Retina (tissue), 1 donor: ENCODE data around the gene RNASE8.

Source experiments
- DNase-seq: peaks from one replicate; pipeline ENCODE4 v3.0.0-alpha.2; 2016

The RNASE8 gene

DNA sequence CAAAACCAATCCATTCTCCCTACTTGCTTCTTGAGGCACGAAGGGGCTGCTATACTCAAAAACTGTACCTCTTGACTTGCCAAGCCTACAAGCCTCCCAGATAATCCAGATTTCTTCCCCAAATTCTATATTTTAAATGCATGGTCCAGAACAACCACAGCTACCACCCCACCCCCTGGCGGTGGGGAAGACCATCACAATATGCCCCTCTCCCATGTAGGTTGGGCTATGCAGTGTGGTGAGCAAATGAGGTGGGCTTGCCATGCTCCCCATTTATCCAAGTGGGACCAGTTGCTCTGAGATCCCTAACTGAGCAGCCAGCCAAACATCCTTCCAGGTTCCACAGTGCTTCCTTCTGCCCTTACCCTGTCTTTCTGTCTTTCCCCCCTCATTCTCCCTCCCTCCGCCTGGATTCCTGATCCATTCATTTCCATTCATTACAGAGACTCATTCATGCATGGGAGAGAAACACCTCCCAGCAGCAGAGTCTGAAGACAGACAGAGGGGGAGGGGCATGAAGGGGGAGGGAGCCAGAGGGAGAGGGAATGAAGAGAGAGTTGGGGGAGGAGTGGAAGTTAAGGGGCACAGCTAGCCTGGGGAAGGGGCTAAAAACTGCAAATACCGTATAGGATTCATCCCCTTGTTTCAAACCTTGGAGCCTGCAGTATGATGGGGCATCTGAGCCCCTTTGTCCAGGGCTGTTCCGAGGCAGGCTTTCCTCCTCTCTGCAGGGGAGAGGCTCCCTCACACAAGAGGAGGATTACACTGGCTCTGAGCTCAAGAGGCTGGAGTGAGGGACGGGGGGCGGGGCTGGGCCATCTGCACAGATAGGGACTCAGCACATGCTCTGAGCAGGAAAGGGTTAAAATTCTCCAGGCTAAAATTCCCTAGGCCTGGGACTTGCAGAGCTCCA is 36.4 kb downstream of the RNASE8 start:
- DNase-seq, result peak; percentile 93

DNA sequence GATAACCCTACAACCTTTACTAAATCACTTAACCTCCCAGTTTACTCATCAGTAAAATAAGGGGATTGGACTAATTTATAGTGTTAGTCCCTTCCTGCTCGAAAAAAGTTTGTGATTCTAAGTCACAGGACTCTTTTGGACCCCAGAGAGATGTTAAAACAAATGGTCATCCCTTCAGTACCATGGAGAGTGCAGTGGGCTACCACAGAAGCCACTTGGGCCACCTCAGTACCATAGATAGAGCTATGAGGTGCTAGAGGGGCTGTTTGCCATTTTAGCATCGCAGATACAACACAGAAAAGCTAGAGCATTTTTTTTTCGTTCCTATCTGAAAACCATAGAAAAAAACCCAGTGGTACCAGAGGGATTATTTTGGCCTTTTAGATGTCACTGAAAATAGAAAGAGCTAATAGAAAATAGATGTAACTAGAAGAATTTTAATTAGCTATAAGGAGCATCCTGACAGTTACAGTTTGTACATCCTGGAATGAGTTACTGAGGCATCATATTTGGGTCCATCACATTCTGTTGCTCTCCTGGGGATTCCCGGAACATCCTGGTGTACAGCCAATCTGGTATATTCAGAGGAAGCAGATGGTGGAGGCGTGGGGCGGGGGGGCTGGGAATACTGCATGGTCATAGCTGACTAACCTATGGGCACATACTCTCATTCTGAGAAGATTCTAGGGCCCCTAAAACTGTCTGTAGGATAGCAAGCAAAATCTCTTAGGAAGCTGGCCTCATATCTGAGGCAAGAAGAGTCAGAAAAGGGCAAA is 38.0 kb downstream of the RNASE8 start:
- DNase-seq, result no peak

DNA sequence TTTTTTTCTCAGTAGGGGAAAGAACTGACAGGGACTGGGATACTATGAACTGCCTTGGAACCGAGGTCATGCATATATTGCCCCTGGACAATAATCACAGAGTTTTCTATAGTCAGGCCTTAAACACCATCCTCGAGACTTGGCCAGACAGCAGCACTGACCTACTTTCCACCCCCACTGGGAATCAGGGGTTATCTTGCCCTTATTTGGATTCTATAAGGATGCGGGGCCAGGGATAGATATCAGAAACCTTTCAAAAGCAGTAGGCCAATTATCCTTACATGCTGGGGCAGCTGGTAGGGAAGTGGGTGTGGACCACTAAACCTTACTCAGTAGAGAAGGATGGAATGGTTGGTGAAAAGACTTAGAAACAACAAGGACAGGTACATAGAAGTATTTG is 38.8 kb downstream of the RNASE8 start:
- DNase-seq, result no peak

DNA sequence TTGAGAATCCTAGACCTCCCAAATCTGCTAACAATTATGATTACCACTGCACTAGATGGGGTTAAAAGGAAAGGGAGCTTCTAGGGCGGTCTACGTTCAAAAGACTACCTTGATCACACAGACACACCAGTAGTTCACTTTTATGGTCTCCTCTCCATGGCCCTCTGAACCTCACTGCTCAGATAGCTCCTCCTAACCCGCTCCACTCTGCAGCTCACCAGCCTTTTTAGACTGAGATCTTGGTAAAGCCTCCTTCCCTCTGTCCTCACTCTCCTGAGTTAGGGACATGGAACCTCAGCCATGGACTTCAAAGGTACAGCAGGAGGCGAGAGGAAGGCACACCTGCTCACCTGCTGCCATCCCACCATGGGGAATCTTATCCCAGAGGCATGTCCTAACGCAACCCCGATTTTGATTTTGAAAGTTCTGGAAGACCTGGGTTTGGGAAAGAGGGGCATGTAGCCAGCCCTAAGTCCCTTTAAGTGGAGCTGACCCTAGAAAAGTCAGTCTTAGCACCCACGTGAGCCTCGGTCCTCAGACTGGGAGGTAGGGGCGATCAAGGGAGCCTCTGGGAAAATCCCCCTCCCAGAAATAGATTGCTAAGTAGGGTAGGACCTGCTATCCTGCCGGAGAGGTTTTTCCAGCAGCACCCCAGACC is 39.5 kb downstream of the RNASE8 start:
- peak; percentile 67 for DNase-seq

DNA sequence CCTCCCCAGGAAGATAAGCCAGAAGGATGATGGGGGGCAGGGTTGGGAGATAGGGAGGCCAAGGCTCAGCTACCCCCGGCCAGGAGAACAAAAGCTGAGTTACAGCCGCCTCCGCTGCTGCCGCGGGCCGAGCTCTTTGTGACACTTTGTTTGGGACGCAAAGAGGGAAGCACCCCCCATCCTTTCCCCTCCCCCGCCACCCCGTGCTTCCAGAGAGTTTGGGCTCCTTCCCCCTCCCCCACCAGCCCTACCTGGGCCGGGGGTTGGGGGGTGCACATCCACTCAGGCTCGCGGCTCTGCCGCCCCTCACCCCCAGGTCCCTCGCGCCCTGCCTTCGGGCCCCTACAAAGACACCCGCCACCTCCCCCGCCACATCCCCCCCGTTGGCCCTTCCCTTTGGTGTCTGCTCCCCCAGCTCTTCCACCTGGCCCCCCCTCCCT is 40.0 kb downstream of the RNASE8 start:
- no peak for DNase-seq

DNA sequence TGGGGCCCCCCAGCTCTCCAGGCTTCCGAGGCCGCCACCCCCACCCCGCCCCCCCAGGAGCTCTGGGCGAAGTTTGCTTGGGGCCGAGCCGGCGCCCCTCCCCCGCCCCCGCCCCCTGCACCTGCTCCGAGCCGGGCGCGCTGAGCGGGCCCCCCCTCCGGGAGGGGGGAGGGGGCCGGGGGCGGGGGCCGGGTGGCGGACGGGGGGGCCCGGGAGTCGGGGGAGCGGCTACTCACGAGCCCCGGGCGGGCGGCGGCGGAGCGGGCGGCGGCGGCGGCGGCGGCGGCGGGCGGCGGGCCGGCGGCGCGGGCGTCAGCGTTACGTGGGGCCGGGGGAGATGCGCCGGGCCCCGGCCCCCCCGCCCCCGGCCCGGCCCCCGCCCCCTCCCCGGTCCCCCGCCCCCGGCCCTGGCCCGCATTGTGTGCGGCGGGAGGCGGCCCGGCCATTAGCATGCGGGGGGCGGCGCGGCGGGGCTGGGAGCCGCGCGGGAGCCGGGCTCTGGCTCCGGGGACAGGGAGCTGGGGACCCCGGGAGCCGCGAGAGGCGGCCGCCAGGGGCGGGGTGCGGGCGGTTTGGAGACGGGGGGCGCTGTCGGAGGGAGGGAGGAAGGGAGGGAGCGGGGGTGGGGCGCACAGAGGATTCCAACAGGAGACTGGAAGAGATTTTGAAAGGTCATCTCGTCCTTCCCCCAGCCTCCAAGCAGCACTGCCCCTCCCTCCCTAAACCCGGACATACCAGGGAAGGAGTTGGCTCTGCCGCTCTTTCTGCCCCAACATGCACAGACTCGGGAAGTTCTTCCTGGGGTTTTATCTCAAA is 40.7 kb downstream of the RNASE8 start, which contains the start of gene ZNF219:
TSS of gene ZNF219 (minus strand) at position 580 of the 816 bp plus-strand sequence. CDS start 5,064 bp downstream, outside the sequence.
- DNase-seq, result no peak

DNA sequence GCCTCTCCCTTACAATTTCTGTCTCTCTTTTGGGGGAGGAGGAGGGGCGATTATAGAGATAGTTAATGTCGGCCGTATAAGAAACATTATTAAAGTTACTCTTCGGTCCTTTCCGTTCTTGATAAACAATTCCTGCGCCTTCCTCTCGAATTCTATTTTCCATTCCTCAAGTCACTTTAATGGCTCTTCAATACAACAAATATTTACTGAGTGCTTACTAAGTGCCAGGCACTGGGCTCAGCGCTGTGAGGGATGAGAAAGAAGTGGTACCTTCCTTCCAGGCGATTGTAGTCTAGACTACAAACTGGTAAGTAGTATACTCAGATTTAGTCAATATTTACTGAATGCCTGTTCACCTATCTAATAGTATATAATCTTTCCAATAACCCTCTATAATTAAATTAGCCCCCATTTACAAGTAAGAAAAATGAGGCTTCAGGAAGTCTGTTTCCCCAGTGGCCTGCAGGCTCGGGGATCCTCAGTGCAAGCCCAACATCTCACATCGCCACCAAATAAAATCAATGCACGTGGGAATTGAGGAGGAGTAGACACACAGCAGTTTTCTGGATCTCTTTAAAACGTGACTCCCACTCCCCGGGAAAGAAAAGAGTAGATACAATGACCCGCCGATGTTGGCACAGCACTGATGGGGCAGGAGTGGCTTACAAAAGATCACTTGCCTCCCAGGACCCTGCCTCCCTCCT is 41.4 kb downstream of the RNASE8 start:
- no peak for DNase-seq

DNA sequence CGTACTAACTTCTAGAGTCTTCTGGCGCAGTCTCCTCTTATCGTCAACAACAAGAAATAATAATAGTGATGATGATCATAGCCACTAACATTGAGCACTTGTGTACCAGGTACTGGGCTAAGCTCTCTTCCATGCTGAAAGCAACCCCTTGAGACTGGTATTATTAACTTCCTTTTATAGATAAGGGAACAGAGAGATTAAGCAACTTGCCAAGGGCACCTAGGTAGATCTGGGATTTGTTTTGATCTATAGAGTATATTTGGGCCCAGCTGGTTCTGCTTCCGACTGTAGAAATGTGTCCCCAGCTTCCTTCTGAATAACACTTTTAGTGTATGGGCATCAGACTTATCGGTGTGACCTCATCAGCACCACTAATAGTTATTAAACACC is 42.0 kb downstream of the RNASE8 start:
- DNase-seq, result no peak

DNA sequence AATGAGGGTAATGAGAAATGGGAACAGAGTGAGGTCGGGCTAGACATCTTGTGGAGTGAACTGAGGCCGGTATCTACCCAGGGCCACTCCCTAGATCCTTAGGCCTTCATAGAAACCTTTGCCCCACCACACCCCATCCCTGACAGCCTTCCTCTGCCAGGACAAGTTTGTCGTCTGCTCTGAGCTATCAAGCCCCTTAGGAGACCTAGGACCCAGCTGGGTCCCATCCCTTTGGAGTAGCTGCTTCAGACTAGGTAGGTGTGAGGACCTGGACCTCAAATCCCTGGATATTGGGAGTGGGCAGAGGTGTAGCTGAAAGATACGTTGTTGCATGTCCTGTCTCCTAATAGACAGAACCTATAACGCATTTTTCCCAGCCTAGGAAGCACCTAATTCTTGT is 43.3 kb downstream of the RNASE8 start, which contains the start of gene TMEM253:
TSS of gene TMEM253 (plus strand) at position 136 of the 400 bp plus-strand sequence. CDS start 278 bp downstream, outside the sequence.
- no peak for DNase-seq

DNA sequence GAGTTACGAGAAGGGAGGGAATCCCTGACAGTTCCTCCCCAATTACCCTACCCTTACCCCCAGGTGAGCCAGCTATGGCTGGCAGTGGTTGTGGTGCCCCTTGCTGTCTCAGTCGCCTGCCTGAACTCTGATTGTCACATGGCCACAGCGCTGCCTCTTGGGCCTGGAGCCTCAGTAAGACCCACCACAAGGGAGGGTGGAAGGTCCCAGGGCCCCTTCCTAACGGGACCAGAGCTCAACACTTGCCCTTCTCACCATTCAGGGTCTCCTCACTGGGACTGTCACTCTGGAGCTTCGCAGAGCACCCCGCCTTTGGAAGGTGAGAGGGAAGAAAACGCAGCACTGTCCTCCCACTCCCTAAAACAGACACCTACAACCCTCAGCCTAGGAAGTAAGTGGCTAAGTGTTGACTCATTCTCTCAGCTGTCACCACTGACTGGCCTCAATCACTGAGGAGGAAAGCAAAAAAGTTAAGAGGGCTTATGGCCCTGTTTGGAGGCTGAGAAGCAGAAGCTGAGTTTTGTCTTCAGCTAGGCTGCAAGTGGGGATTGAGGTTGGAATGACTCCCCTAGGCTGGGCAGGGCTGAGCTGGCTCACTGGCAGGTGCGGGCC is 44.3 kb downstream of the RNASE8 start:
- DNase-seq, result no peak

DNA sequence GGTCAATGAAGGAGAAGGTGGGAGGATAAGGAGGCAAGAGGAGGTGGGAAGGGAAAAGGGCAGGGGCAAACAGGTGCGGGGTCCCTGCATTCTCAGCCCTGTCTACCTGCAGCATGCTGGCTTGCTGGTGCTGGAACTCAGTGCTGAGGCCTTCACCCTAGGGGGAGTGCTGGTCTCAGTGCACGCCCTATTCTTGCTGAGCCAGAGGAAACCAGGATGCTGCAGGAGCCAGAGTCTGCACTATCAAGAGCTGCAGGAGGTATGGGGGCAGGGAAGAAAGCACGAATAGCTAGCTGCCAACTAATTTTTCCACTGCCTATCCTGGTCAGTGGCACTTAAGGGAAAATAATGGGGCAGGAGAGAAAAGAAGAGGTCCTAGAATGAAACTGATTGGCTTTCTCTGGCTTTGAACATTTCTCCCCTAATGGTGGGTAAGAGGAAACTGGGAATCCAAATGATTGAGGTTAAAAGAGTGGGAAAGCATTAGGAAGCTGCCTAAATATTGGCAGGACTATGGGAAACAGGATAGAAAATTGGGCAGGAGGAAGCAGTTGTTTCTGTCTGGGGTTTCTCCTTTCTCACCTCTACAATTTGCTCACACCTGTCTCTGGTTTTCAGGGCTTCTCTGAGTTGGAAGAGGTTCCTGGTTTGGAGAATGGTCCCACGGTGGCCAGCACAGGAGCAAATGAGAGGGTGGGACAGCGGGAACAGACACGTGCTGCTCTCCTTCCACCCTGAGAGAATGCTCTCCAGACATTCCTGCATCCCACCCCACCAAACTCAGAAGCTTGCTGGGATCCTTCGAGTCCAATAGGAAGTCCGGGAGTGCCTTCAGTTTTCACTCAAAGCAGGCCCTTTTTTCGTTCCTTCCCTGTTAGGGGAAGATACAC is 45.1 kb downstream of the RNASE8 start:
- no peak for DNase-seq

DNA sequence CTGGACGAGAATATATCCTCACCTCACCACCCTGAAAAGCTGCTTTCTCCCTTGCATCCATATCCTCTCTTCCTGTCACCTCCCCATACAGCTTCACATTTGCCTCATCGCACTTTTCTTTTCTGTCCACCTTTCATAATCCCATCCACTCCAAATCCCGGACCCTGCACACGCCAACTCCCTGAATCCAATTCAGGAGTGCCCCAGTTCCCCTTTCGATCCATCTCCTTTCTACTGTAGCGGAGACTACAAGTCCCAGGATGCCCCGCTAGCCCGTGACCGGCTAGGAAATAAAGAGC is 45.7 kb downstream of the RNASE8 start:
- DNase-seq, result no peak

DNA sequence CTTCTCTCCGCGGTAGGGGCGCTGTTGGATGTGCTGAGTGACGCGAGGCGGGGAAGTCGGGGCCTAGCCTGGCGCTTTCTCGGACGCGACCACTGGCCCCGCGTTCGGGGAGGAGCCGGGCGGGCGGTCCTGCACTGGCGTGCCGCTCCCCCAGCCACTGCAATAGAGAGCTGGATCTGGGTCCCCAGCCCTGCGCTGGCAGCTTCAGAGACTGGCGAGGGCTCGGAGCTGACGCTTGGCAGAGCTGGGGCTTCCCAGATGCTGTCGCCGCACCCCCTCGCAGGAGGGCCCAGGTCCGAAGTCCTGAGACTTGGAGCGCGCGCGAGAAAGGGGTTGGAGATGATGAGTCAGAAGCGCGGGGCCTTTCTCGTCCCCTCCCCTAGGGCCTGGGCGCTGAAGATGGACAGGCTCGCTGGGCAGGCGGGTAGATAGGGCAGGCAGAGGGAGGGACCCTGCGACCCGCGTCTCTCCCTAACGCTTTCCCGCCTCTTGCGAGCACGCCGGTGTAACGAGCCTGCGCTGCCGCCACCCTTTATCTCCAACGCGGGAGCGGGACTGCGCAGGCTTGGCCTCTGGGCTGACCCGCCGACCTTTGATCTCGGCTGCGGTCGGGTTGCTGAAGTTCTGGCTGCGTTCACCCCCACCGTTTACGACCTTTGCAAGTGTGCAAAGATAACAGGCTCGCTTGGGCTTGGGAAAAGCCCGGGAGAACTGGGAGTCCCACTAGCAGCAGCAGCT is 46.3 kb downstream of the RNASE8 start:
- DNase-seq, result peak; percentile 100

DNA sequence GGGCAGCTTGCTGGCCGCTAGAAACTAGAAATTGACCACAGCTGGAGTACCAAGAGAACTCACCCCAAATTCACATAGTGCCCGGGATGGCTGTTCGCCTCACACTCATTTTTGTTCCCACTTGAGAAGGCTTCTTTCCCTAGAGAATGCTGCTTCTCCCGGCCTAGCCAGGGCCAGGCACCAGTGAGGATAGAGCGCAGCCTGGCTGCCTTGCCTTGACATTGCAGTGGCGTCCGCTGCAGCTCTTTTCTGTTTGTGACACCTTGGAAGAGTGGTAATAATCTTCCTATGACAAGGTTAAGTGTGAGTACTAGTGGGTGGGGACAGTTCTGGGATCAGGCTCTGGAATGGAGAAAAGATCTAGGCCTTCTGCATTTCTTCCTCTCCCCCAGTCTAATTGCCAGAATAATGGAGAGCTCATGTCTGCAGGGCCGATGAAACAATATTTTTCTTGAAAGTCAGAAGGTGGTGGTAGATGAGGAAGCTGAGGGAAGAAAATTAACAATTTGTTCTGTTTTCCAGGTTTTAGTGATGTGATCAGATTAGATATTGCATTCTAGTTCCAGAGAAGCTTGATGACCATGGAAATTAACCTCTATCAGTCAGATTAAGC is 46.9 kb downstream of the RNASE8 start:
- peak; percentile 92 for DNase-seq

DNA sequence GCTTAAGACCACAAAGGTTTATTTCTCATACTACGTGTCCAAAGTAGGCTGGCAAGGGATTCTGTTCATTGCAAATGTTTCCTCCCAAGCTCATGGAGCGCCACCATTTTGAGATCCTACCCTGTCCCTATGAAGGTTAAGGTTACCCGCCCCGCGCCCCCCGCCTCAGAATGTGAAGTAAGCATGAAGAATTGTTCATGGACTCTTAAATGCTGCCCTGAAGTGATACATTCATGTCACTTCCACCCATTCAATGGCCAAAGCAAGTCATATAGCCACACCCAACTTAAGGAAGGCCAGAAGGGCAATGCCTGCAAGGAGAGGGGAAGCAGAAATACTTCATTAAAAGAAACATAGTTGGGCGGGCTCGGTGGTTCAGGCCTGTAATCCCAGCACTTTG is 47.5 kb downstream of the RNASE8 start:
- no peak for DNase-seq

DNA sequence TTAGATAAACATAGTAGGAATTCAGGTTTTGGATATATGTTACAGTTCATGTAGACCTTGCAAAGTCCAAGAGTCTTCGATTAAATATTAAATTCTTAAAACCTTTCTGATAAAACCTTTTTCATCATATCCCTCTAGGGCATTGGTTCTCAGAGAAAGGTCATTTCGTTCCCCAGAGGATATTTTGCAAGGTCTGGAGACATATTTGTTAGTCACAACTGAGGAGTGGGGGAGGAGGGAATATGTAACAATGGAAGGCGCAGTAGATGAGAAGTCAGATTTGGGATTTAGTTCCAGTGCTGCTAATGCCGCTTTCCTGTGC is 48.5 kb downstream of the RNASE8 start:
- DNase-seq, result no peak

DNA sequence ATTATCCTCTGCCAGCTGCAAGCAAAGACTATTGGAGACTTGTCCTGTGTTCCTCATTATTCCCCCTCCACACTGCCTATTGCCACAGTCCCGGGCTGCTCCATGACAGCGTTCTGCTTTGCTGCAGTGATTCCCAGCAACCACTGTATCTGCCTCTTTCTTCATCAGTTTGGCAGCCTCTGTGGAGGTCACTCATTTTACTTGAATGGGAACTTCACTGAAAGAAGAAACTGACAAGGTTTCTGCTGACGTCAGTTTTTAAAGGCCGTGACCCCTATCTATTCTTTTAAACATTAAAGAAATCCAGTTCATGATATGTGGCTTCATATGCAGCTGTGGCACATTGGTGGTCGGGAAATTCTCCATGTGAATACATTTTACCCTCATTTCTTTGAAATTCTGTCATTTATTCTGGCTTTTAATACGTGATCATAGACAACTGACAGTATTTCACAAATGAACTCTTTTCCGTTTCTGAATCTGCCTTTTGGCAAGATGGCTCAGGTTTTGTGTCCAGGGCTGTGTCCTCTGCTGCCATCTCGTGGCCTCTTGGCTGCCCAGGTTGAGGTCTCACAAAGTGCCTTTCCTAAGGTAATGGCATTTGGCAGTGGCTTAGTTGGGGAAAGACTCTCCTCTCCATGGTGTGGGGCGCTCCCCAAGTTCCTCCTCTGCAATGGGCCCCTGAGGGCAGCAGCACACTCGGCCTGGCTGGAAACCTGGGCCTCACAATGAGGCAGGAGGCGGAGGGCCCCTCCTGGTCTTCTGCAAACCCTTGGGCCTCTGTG is 49.1 kb downstream of the RNASE8 start:
- peak; percentile 87 for DNase-seq

DNA sequence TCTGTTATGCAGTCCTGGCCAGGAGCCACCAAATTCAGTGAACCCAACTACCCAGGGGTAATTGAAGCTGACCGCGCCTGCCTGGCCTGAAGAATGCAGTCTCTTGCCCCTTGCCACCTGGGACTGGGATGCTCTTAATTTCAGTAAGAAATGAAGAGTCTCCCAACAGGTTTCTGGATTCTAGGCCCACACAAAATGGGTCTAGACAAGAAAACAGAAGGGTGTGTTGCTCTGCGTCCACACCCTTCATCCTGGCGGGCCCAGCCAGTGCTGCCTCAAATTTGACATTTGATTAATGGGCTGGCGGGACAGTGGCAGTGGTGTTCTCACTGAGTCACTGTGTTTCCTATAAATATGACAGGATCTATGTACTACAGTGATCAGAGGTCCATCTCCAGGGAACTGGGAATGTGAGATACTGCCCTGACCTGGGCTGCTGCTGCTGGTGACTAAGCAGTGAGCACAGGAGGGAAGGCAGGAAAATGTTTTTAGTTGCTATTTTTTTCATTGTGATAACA is 49.7 kb downstream of the RNASE8 start:
- peak; percentile 24 for DNase-seq
